ENCODE results near the gene SLC6A19. TPM values are rescaled to one million over a fixed set of nuclear protein-coding genes. Genes with fewer than 3 reads are reported as not detected.

Gene SLC6A19
- total RNA-seq, result not detected in 2 replicates

DNA sequence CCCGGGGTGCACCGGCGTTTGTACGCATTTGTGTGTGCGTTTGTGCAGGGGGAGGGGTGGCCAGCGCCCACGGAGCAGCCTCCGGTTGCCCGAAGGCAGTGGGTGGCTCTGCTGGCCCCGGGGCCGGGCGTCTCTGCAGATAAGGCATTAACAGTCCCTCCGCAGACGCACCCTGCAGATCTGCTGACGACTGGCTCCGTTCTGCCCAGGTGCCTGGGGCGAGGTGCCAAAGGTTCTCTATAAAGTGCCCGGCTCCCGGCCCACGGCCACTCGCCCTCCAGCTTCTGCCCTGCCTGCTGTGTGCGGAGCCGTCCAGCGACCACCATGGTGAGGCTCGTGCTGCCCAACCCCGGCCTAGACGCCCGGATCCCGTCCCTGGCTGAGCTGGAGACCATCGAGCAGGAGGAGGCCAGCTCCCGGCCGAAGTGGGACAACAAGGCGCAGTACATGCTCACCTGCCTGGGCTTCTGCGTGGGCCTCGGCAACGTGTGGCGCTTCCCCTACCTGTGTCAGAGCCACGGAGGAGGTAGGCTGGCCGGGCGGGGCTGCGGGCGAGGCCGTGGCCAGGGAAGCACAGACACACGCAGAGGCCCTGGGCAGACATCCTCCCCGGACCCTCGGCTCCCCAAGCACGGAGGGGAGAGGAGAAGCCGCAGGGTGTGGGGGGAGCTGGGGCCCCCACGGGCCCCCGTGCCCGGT is at the start of gene SLC6A19:
TSS of gene SLC6A19 (plus strand) at position 269 of the 699 bp plus-strand sequence. CDS start at position 325, 56 bp downstream.

GRCh38 chr5:1225081-1225480 is 23.7 kb downstream of the SLC6A19 start, which contains the start of gene SLC6A18:
TSS of gene SLC6A18 (plus strand) at chr5:1225381. CDS start at chr5:1225478, 97 bp downstream.

Other genes with a start within 250 kb of the SLC6A19 start
- gene NKD2, start 192.8 kb upstream of the SLC6A19 start, total RNA-seq, result not detected in 2 replicates
- 21.9 and 23.8 TPM in 2 replicates for gene SLC12A7, start 89.5 kb upstream of the SLC6A19 start, total RNA-seq
- not detected in 2 replicates for gene SLC6A18, start 23.8 kb downstream of the SLC6A19 start, total RNA-seq
- gene TERT, start 93.5 kb downstream of the SLC6A19 start, total RNA-seq, result under 0.01 TPM in 1 of 2 replicates, not detected in the other
- gene CLPTM1L, start 143.5 kb downstream of the SLC6A19 start, total RNA-seq, result 206 and 221 TPM in 2 replicates
- not detected in 2 replicates for gene SLC6A3, start 243.8 kb downstream of the SLC6A19 start, total RNA-seq

Data from thoracic aorta endothelial cell (primary cell).